ENCODE data around the gene SKIDA1. TPM values are rescaled to one million over a fixed set of nuclear protein-coding genes. Genes with fewer than 3 reads are reported as not detected.

Gene SKIDA1
- total RNA-seq, 1 donor from 2014 or later = 7.8 TPM

DNA sequence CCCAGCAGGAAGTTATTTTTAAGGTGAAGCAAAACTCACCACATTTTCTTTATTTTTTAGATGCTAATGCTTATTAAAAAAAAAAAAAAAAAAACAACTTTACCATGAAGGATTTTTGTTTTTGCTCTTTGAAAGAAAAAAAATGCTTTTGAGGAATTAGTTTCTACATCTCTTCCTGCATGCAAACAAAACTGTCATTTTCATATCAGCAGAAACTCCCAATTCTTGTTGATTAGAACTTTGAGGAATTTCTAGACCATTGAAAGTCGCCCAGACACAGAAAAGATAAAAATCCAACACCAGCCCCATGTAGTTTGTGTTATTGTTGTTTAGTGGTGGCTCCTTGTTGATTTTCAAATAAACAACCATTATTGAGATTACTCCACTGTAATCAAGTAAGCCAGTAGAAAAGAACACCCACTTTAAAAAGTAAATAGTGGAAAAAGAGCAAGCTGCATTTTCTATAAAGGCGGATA lies 14.3 kb downstream of the SKIDA1 start:
- Histone ChIP-seq H3K4me1 (ENCODE audit: insufficient read depth, low read length) (peaks cover 43% of the 10 kb centered on the region), H3K27me3 (ENCODE audit: insufficient read depth, low read length) (no peaks in the 10 kb centered on the region), H3K4me3 (ENCODE audit: insufficient read depth, low read depth, low read length) (peak overlapping the region; percentile 30), H3K36me3 (ENCODE audit: insufficient read depth, low read length) (no peaks in the 10 kb centered on the region), H2AFZ (ENCODE audit: low read depth, low read length) (no peak overlapping the region), H3K9me3 (ENCODE audit: insufficient read depth, low read depth, low read length) (no peaks in the 10 kb centered on the region), H3K9ac (ENCODE audit: low read length) (no peak overlapping the region), H3K27ac (ENCODE audit: low read depth, low read length) (no peak overlapping the region), H3K79me2 (ENCODE audit: insufficient read depth, low read length) (peaks cover 43% of the 10 kb centered on the region), H4K20me1 (ENCODE audit: insufficient read depth, low read length) (no peaks in the 10 kb centered on the region), H3K4me2 (ENCODE audit: low read length) (peak overlapping the region; percentile 82)
- no peak for DNase-seq (ENCODE audit: low read depth)
- FAIRE-seq = no peak
- Mint-ChIP-seq H3K4me1 (ENCODE audit: low read depth, unreplicated experiment) (peaks cover 45% of the 10 kb centered on the region), H3K27ac (ENCODE audit: unreplicated experiment) (peak overlapping the region; percentile 23), H3K27me3 (ENCODE audit: low read depth, unreplicated experiment) (no peaks in the 10 kb centered on the region), H3K4me3 (ENCODE audit: unreplicated experiment) (peak overlapping the region; percentile 35), H3K9me3 (ENCODE audit: unreplicated experiment) (no peaks in the 10 kb centered on the region), H3K36me3 (ENCODE audit: low read depth, unreplicated experiment) (peaks cover 3% of the 10 kb centered on the region)
- no peak for TF ChIP-seq EZH2 (IDR thresholded peaks at IDR 0.05; ENCODE audit: insufficient read depth, low read length)
- TF ChIP-seq, protein P1, sequence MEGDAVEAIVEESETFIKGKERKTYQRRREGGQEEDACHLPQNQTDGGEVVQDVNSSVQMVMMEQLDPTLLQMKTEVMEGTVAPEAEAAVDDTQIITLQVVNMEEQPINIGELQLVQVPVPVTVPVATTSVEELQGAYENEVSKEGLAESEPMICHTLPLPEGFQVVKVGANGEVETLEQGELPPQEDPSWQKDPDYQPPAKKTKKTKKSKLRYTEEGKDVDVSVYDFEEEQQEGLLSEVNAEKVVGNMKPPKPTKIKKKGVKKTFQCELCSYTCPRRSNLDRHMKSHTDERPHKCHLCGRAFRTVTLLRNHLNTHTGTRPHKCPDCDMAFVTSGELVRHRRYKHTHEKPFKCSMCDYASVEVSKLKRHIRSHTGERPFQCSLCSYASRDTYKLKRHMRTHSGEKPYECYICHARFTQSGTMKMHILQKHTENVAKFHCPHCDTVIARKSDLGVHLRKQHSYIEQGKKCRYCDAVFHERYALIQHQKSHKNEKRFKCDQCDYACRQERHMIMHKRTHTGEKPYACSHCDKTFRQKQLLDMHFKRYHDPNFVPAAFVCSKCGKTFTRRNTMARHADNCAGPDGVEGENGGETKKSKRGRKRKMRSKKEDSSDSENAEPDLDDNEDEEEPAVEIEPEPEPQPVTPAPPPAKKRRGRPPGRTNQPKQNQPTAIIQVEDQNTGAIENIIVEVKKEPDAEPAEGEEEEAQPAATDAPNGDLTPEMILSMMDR (IDR thresholded peaks at IDR 0.05; ENCODE audit: insufficient read depth, low read depth, low read length) = no peak

DNA sequence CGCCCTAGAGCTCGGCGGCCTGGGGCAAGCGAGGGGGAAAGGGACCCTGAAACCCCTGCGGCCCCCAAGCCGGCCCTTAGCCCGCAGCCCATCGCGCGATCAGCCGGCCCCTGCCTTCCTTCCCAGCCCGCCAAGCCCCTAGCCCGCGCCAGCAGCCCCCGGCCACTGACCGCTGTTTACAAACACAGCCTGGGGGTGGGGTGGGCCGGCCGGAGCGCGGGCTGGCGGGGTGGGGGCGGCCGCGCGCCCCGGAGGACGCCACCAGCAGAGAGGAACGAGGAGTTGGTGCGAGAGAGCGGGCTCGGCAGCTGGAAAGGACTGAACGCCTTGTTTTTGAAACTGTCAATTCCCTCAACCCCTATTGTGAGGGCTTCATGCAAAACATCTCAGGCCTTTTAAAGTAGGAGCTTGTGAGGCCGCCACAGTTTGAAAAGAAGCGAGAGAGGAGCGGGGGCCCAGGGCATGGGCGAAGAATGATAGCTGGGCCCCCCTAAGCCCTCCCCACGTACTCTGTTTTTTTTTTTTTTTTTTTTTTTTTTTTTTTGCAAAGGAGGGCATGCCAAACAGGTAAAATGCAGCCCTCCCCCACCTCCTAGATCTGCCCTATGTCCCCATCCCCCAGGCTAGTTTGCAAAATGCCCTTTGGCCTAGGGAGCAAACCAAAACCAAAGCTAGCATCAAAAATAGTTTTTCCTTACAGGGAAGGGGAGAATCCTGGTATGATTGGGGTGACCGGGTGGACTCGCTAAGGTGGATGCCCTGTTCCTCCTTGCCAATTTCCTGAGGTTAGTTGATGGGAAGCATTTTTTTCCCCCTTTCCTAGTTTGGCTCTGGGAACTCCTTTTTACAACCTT lies 15.0 kb downstream of the SKIDA1 start:
- H3K27ac Mint-ChIP-seq (ENCODE audit: unreplicated experiment) = peak overlapping the region; percentile 53
- DNase-seq (ENCODE audit: low read depth) = no peak

More for the DNA sequence above, 15.0 kb downstream of the SKIDA1 start:
- Histone ChIP-seq H3K27ac (ENCODE audit: low read depth, low read length) (peak overlapping the region; percentile 33), H3K4me1 (ENCODE audit: insufficient read depth, low read length) (peaks cover 38% of the 10 kb centered on the region), H3K36me3 (ENCODE audit: insufficient read depth, low read length) (no peaks in the 10 kb centered on the region), H3K4me3 (ENCODE audit: insufficient read depth, low read depth, low read length) (peak overlapping the region; percentile 35), H2AFZ (ENCODE audit: low read depth, low read length) (peak overlapping the region; percentile 89), H3K9ac (ENCODE audit: low read length) (peak overlapping the region; percentile 59), H3K4me2 (ENCODE audit: low read length) (peak overlapping the region; percentile 82), H3K79me2 (ENCODE audit: insufficient read depth, low read length) (peaks cover 36% of the 10 kb centered on the region), H3K27me3 (ENCODE audit: insufficient read depth, low read length) (no peaks in the 10 kb centered on the region), H4K20me1 (ENCODE audit: insufficient read depth, low read length) (no peaks in the 10 kb centered on the region), H3K9me3 (ENCODE audit: insufficient read depth, low read depth, low read length) (no peaks in the 10 kb centered on the region)
- peak overlapping the region; percentile 50 for H3K4me3 Mint-ChIP-seq (ENCODE audit: unreplicated experiment)
- TF ChIP-seq EZH2 (IDR thresholded peaks at IDR 0.05; ENCODE audit: insufficient read depth, low read length) = no peak
- TF ChIP-seq, protein P1 (IDR thresholded peaks at IDR 0.05; ENCODE audit: insufficient read depth, low read depth, low read length) = no peak
- H3K36me3 Mint-ChIP-seq (ENCODE audit: low read depth, unreplicated experiment) = no peaks in the 10 kb centered on the region
- H3K4me1 Mint-ChIP-seq (ENCODE audit: low read depth, unreplicated experiment) = peaks cover 45% of the 10 kb centered on the region
- no peaks in the 10 kb centered on the region for H3K9me3 Mint-ChIP-seq (ENCODE audit: unreplicated experiment)
- FAIRE-seq = no peak
- H3K27me3 Mint-ChIP-seq (ENCODE audit: low read depth, unreplicated experiment) = no peaks in the 10 kb centered on the region

Data from astrocyte (in vitro differentiated cells and primary cell).